GM12874 (cell line): Measurements from ENCODE around the gene RELA.

ENCODE experiments used
- TF ChIP-seq, protein P1 (sequence below): IDR thresholded peaks from 2 replicates; pipeline ENCODE4 v1.5.1; 2011; ENCODE audit warnings: low read depth, mild to moderate bottlenecking, control low read depth, low read length, moderate library complexity; ENCODE audit not compliant: insufficient read depth

RELA gene

DNA sequence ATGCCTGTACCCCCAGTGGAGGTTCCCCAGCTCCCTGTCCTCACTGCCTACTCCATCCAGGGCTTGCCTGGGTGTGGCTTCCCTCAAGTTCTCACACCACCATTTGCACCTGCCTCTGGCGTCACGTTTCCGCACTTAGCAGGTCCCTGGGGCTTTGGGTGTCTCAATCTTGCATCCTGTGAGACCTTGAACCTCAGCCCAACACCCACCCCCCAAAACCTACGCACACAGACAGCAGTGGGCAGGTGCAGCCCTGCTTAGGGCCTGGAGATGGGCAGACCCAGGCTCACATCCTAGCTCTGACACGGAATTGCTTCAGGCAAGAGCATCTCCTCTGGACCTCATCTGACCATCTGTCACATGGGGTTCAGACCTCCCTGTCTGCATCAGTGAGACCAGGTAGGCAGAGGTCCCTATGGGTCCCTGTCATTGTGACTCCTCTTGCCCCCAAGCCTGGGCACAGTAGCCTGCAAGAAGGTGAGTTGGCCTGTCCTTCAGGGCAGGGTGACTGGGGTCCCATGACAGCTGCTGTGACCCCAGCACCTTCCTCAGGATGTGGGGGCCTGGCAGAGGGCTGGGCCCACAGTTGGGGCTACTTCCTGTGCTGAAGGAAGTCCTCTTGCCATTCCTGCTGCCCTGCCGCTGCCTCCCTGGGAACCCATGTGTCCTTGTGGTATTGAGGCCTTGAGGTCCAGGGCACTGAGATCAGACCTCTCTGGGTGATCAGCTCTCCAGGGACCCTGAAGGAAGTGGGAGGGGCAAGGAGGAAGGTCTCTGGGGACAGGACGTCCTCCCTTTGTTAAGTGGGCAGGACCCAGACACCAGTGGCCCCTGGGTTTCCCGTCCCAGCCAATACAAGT lies 22.9 kb downstream of the RELA start:
- TF ChIP-seq, protein P1, sequence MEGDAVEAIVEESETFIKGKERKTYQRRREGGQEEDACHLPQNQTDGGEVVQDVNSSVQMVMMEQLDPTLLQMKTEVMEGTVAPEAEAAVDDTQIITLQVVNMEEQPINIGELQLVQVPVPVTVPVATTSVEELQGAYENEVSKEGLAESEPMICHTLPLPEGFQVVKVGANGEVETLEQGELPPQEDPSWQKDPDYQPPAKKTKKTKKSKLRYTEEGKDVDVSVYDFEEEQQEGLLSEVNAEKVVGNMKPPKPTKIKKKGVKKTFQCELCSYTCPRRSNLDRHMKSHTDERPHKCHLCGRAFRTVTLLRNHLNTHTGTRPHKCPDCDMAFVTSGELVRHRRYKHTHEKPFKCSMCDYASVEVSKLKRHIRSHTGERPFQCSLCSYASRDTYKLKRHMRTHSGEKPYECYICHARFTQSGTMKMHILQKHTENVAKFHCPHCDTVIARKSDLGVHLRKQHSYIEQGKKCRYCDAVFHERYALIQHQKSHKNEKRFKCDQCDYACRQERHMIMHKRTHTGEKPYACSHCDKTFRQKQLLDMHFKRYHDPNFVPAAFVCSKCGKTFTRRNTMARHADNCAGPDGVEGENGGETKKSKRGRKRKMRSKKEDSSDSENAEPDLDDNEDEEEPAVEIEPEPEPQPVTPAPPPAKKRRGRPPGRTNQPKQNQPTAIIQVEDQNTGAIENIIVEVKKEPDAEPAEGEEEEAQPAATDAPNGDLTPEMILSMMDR, result no peak

DNA sequence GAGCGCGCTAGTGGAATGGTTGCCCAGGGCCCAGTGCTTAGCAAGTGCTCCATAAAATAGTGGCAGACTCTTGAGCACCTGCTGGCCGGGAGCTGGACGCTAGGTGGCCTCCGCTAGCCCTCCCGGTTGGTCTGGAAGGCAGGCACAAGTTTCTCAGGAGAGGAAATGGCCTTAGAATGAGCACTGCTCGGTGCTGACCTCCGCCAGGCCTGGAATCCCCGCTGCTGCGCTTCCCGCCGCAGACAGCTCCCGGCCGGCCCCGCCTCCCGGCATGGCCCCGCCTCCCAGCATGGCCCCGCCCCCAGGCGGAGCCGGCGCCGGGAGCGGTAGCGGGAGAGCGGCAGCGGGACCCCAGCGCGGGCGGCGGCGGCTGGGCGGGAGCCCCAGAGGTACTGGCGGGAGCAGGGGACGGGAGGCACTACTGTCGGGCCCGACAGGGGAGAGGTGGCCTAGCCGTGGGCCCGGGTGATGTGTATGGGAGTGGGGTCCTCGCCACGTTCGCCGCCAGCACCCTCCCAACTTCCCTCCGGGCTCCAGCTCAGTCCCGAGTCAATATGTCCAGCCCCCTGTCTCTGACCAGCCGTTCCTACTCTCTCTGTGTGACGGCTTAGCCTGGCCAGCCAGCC lies 24.8 kb downstream of the RELA start, which contains the start of gene SIPA1:
Gene SIPA1 (plus strand): TSS at position 308 of the 626 bp plus-strand sequence. CDS start 2,821 bp downstream, outside the sequence.
- TF ChIP-seq, protein P1, result peak; percentile 39

DNA sequence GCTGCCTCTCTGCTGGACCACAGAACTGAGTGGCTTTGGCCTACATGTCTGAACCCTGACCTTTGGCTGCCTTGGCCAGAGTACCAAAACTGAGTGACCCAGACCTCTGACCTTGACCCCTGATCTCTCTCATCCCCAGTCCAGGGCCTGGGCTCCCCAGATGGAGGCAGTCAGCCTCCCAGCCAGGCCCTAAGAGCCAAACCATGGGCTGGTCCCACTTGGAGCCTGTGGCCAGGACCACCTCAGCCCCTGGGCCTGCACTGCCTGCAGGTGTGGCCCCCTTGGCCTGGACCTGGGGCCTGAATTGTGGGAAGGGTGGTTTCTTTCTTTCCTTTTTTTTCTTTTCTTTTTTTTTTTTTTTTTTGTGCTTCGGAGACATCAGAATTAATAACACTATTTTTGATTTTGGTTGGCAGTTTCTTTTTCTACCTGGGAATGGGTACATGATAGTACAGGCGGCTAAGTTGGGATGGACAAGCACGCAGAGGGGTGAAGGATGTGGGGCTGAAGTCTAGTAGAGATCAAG lies 25.6 kb downstream of the RELA start:
- TF ChIP-seq, protein P1, result no peak

DNA sequence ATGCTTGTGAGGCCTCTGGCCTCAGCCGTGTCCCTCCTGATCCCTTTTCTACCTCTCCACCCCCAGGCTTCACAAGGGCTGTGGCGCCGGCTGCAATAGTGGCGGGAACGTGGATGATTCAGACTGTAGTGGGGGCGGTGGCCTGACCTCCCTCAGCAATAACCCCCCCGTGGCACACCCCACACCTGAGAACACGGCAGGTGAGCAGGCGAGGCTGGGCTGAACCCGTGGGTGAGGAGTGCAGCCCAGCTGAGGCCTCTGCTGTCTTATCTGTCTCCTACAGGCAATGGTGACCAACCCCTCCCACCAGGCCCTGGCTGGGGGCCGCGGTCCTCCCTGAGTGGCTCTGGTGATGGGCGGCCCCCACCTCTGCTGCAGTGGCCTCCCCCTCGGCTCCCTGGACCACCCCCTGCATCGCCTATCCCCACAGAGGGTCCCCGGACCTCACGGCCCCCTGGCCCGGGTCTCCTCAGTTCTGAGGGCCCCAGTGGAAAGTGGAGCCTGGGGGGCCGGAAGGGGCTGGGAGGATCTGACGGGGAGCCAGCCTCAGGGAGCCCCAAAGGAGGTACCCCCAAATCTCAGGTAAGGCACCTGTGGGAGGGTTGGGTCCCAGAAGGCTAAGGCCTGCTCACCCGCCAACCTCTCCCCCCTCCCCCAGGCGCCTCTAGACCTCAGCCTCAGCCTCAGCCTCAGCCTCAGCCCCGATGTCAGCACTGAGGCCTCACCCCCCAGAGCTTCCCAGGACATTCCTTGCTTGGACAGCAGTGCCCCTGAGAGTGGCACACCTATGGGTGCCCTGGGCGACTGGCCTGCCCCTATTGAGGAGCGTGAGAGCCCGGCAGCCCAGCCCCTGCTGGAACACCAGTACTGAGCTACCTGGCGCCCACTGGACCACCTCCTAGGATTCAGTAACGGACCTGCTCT lies 26.3 kb downstream of the RELA start:
- TF ChIP-seq, protein P1, result no peak

DNA sequence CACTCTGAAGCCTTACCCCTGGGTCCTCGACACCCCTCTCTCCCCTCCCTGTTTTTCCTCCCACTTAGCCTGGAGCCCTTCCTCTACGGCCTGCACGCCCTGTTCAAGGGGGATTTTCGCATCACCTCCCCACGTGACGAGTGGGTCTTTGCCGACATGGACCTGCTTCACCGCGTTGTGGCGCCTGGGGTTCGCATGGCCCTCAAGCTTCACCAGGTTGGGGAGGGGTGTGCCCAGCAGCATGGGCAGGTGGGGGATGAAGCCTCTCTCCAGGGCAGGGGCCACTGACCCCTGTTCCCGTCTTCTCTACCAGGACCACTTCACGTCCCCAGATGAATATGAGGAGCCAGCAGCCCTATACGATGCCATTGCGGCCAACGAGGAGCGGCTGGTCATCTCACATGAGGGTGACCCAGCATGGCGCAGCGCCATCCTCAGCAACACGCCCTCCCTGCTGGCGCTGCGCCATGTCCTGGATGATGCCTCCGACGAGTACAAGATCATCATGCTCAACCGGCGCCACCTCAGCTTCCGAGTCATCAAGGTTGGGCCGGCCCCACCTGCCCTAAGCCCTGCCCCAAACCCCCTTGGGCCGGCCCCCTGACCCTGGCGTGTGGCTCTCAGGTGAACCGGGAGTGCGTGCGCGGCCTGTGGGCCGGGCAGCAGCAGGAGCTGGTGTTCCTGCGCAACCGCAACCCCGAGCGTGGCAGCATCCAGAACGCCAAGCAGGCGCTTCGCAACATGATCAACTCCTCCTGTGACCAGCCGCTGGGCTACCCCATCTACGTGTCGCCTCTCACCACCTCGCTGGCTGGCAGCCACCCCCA lies 27.6 kb downstream of the RELA start:
- TF ChIP-seq, protein P1, result no peak

- TF ChIP-seq, protein P1, result no peak
Observed at GRCh38 chr11:65634440-65634839, 28.3 kb downstream of the RELA start.
